H9 (cell line): ENCODE data around the gene CHN2. TPM values are rescaled to one million over a fixed set of nuclear protein-coding genes. Genes with fewer than 3 reads are reported as not detected.

Source experiments
- DNase-seq: peaks from one replicate; pipeline ENCODE4 v3.0.0-alpha.2; 2017
- H2AFZ ChIP-seq: one replicate; pipeline ENCODE4 v1.6.1; 2013; ENCODE audit warnings: mild to moderate bottlenecking, low read length, control low read depth, moderate library complexity
- H2AK5ac ChIP-seq: 2 replicates; pipeline ENCODE4 v1.6.1; 2013; ENCODE audit warnings: low read length, control low read depth, mixed read lengths; ENCODE audit not compliant: insufficient read length
- H2BK120ac ChIP-seq: one replicate; pipeline ENCODE4 v1.6.1; 2013; ENCODE audit warnings: low read depth, mild to moderate bottlenecking, low read length, control low read depth, inconsistent platforms; ENCODE audit not compliant: poor library complexity, severe bottlenecking
- H2BK12ac ChIP-seq: 2 replicates; pipeline ENCODE4 v1.6.1; 2013; ENCODE audit warnings: low read length, control low read depth, mixed read lengths, low read depth; ENCODE audit not compliant: insufficient read length
- H2BK15ac ChIP-seq: 2 replicates; pipeline ENCODE4 v1.6.1; 2013; ENCODE audit warnings: low read depth, low read length, control low read depth
- H2BK20ac ChIP-seq: one replicate; pipeline ENCODE4 v1.6.1; 2013; ENCODE audit warnings: low read depth, mild to moderate bottlenecking, low read length, control low read depth, inconsistent platforms; ENCODE audit not compliant: poor library complexity, severe bottlenecking
- H2BK5ac ChIP-seq: 2 replicates; pipeline ENCODE4 v1.6.1; 2013; ENCODE audit warnings: low read length, control low read depth, mixed read lengths; ENCODE audit not compliant: insufficient read length
- H3K14ac ChIP-seq: 2 replicates; pipeline ENCODE4 v1.6.1; 2013; ENCODE audit warnings: low read length, control low read depth; ENCODE audit not compliant: insufficient read depth
- H3K18ac ChIP-seq: 2 replicates; pipeline ENCODE4 v1.6.1; 2013; ENCODE audit warnings: low read depth, mild to moderate bottlenecking, mixed read lengths, low read length, control low read depth; ENCODE audit not compliant: insufficient read length
- H3K23ac ChIP-seq: 2 replicates; pipeline ENCODE4 v1.6.1; 2013; ENCODE audit warnings: low read length, control low read depth, mixed read lengths, low read depth; ENCODE audit not compliant: insufficient read length
- H3K23me2 ChIP-seq: 2 replicates; pipeline ENCODE4 v1.6.1; 2013; ENCODE audit warnings: low read depth, mild to moderate bottlenecking, mixed read lengths, low read length, control low read depth; ENCODE audit not compliant: insufficient read length, poor library complexity, severe bottlenecking
- H3K27ac ChIP-seq: 2 replicates; pipeline ENCODE4 v1.5.1; 2013; ENCODE audit warnings: low read length, control low read depth, mixed read lengths, low read depth; ENCODE audit not compliant: insufficient read length
- H3K27me3 ChIP-seq: 2 replicates; pipeline ENCODE4 v1.6.1; 2013; ENCODE audit warnings: low read length, control low read depth, inconsistent platforms; ENCODE audit not compliant: insufficient read depth
- H3K4ac ChIP-seq: 2 replicates; pipeline ENCODE4 v1.6.1; 2013; ENCODE audit warnings: low read depth, mild to moderate bottlenecking, control low read depth, inconsistent platforms, low read length, moderate library complexity
- H3K4me1 ChIP-seq: 2 replicates; pipeline ENCODE4 v1.6.1; 2013; ENCODE audit warnings: low read length, control low read depth, inconsistent platforms; ENCODE audit not compliant: insufficient read depth
- H3K4me2 ChIP-seq: 2 replicates; pipeline ENCODE4 v1.6.1; 2013; ENCODE audit warnings: low read length, control low read depth, mixed read lengths; ENCODE audit not compliant: insufficient read length, insufficient read depth
- H3K56ac ChIP-seq: 2 replicates; pipeline ENCODE4 v1.6.1; 2013; ENCODE audit warnings: low read depth, mild to moderate bottlenecking, mixed read lengths, low read length, control low read depth; ENCODE audit not compliant: insufficient read length
- H3K79me1 ChIP-seq: 2 replicates; pipeline ENCODE4 v1.6.1; 2013; ENCODE audit warnings: low read depth, mild to moderate bottlenecking, moderate library complexity, low read length, control low read depth, inconsistent platforms; ENCODE audit not compliant: insufficient read depth, poor library complexity, severe bottlenecking
- H3K79me2 ChIP-seq: 2 replicates; pipeline ENCODE4 v1.6.1; 2013; ENCODE audit warnings: low read length, control low read depth, inconsistent platforms; ENCODE audit not compliant: insufficient read depth
- H3K9ac ChIP-seq: 2 replicates; pipeline ENCODE4 v1.6.1; 2013; ENCODE audit warnings: low read length, control low read depth, mixed read lengths; ENCODE audit not compliant: insufficient read length; ENCODE audit errors: extremely low read depth
- H3K9me3 ChIP-seq: one replicate; pipeline ENCODE4 v1.6.1; 2013; ENCODE audit warnings: low read depth, low read length, inconsistent platforms; ENCODE audit not compliant: control insufficient read depth
- H3T11ph ChIP-seq: one replicate; pipeline ENCODE4 v1.6.1; 2013; ENCODE audit warnings: mild to moderate bottlenecking, low read length, control low read depth, inconsistent platforms
- H4K20me1 ChIP-seq: one replicate; pipeline ENCODE4 v1.6.1; 2013; ENCODE audit not compliant: control insufficient read depth, insufficient read length, insufficient read depth
- H4K5ac ChIP-seq: 2 replicates; pipeline ENCODE4 v1.6.1; 2013; ENCODE audit warnings: low read depth, mild to moderate bottlenecking, mixed read lengths, low read length, control low read depth; ENCODE audit not compliant: insufficient read length
- H4K8ac ChIP-seq: replicated peaks from 2 replicates; pipeline ENCODE4 v1.6.1; 2013; ENCODE audit warnings: low read length, control low read depth, mixed read lengths, low read depth; ENCODE audit not compliant: insufficient read length
- H4K91ac ChIP-seq: 2 replicates; pipeline ENCODE4 v1.6.1; 2013; ENCODE audit warnings: low read depth, mild to moderate bottlenecking, moderate library complexity, mixed read lengths, low read length, control low read depth; ENCODE audit not compliant: insufficient read length
- H3K27ac Mint-ChIP-seq, 3 experiments: 2 replicates in 2 of 3; 3 replicates in 1 of 3; pipeline ENCODE4 v1.8.0; 2020 to 2021; ENCODE audit warnings: mixed read lengths in 3 of 3, mild to moderate bottlenecking in 1 of 3, moderate library complexity in 1 of 3
- H3K27me3 Mint-ChIP-seq: 2 replicates; pipeline ENCODE4 v1.8.0; 2021; ENCODE audit warnings: low read depth, mild to moderate bottlenecking, moderate library complexity, mixed read lengths
- H3K36me3 Mint-ChIP-seq, 3 experiments: 2 replicates in 2 of 3; 3 replicates in 1 of 3; pipeline ENCODE4 v1.8.0; 2020 to 2021; ENCODE audit warnings: low read depth in 3 of 3, mixed read lengths in 3 of 3; ENCODE audit not compliant: insufficient read depth in 1 of 3
- H3K4me1 Mint-ChIP-seq, 2 experiments: 2 replicates each; pipeline ENCODE4 v1.8.0; 2020; ENCODE audit warnings: mixed read lengths in 2 of 2
- H3K4me3 Mint-ChIP-seq, 2 experiments: 2 replicates in 1 of 2; 3 replicates in 1 of 2; pipeline ENCODE4 v1.8.0; 2020 to 2021; ENCODE audit warnings: mild to moderate bottlenecking in 2 of 2, mixed read lengths in 2 of 2, moderate library complexity in 1 of 2
- H3K9me3 Mint-ChIP-seq, 2 experiments: 2 replicates in 1 of 2; 3 replicates in 1 of 2; pipeline ENCODE4 v1.8.0; 2020; ENCODE audit warnings: mild to moderate bottlenecking in 2 of 2, mixed read lengths in 2 of 2, moderate library complexity in 1 of 2
- CTCF ChIP-seq: fragments of 200-600 bp; sonication (generic); conservative IDR thresholded peaks from 3 replicates; pipeline ENCODE4 v1.8.0; 2021; ENCODE audit warnings: antibody characterized with exemption, mild to moderate bottlenecking
- WGBS: extraction: QIAGEN DNeasy Blood & Tissue Kit; methylation state at CpG from one replicate; pipeline ENCODE4 v1.1.7; 2013; ENCODE audit warnings: missing lambda C conversion rate, low lambda C conversion rate, mixed read lengths; ENCODE audit not compliant: insufficient read length; ENCODE audit errors: extremely low coverage; 5-methylcytosine and 5-hydroxymethylcytosine counted together
- total RNA-seq: library from RNA; stranded (reverse); gene quantifications from 2 replicates; pipeline ENCODE4 v1.2.1, GENCODE V29; 2021

Gene CHN2
- total RNA-seq, 1 experiment from 2014 or later, result 3.3 TPM

GRCh38 chr7:29173458-29173857 is 21.1 kb upstream of the CHN2 start:
- Histone ChIP-seq H3K56ac (no peak overlapping the region), H3K4ac (no peak overlapping the region), H2BK5ac (no peak overlapping the region), H4K91ac (no peak overlapping the region), H2BK12ac (no peak overlapping the region), H3K23ac (no peak overlapping the region), H3K79me1 (no peaks in the 10 kb centered on the region), H2BK20ac (no peak overlapping the region), H2AK5ac (no peak overlapping the region), H3K9ac (no peak overlapping the region), H3K27me3 (no peaks in the 10 kb centered on the region), H3K79me2 (no peaks in the 10 kb centered on the region), H3K14ac (no peak overlapping the region), H4K8ac (no peak overlapping the region), H3K4me2 (no peak overlapping the region), H3K4me1 (no peaks in the 10 kb centered on the region), H3K23me2 (no peaks in the 10 kb centered on the region), H2AFZ (no peak overlapping the region), H4K5ac (no peak overlapping the region), H3K27ac (no peak overlapping the region), H3T11ph (no peak overlapping the region), H2BK15ac (no peak overlapping the region), H3K18ac (no peak overlapping the region), H2BK120ac (no peak overlapping the region), H3K9me3 (no peaks in the 10 kb centered on the region), H4K20me1 (no peaks in the 10 kb centered on the region)
- TF ChIP-seq CTCF, result no peak
- Mint-ChIP-seq H3K4me1 (no peaks in the 10 kb centered on the region), H3K27me3 (no peaks in the 10 kb centered on the region; the same call in 1 of the 2 replicates), H3K36me3 (peaks cover 0 to 4% (median 0%) of the 10 kb centered on the region in 3 experiments; a peak in 2 of 7 replicates), H3K4me3 (no peak overlapping the region), H3K27ac (no peak overlapping the region), H3K9me3 (peaks cover 2 to 4% of the 10 kb centered on the region in 2 experiments; a peak in 2 of 5 replicates)
- no peak for DNase-seq
- WGBS, result no CpG with 5 or more reads among the region's 3 CpGs
